ENCODE data around the gene GFOD1.
"Not testable (repeated sequence)": the region's sequence is repeated elsewhere in the genome, so short reads cannot be mapped to it uniquely, and the experiment has no call there.

GFOD1 gene

DNA sequence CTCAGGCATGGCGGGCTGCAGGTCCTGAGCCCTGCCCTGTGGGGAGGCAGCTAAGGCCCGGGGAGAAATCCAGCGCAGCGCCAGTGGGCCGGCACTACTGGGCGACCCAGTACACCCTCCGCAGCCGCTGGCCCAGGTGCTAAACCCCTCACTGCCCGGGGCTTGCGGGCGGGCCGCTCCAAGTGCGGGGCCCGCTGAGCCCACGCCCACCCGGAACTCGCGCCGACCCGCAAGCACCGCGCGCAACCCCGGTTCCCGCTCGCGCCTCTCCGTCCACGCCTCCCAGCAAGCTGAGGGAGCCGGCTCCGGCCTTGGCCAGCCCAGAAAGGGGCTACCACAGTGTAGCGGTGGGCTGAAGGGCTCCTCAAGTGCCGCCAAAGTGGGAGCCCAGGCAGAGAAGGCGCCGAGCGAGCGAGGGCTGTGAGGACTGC, 23.8 kb upstream of the GFOD1 start:
- not testable (repeated sequence) for DNase-seq

DNA sequence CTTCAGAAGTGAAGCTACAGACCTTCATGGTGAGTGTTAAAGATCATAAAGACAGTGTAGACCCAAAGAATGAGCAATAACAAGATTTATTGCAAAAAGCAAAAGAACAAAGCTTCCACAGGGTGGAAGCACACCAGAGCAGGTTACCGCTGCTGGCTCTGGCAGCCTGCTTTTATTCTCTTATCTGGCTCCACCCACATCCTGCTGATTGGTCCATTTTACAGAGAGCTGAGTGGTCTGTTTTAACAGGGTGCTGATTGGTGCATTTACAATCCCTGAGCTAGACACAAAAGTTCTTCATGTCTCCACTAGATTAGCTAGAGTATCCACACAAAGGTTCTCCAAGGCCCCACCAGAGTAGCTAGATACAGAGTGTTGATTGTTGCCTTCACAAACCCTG, 23.0 kb upstream of the GFOD1 start:
- DNase-seq = not testable (repeated sequence)

DNA sequence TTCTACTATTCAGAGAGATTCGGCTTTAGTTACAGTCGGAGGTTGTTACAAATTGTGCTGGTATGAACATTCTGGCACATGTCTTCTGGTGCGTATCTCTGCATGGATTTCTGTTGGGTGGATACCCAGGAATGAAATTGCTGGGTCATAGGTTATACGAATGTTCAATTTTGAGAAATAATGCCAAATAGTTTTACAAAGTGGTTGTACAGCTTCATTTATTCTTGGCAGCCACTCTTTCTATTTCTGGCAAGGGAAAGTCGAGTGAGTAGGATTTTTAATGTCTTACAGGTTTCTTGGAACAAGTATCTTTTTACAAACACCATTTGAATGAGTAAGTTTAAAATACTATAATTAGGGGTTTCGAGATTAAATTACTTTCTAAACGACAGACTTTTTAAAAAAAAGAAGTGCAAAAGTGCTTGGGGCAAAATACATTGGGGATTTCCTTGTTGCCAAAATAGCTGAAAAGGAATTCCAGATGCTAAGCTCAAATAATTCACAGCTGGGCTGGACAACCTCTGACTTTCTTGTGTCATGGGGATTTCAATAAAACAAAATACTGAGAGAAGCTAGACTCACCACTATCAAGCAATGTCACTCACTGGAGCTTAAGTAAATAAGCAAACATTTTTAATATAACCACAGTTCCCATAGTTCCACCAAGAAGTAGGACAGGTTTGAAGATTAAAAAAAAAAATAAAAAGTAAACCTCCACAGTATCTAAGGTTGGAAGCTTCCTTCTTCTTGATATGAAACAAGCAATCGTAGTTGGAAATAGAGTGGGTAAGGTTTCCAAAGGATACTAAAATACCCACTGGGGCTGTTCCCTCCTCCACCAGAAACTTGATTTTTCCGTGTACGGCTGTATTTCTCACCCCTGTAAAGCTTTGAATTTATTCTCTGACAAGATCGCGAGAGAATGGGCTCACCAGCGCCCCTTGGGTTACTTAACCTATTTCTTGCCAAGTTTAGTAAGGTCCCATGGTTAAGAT, 21.6 kb upstream of the GFOD1 start:
- no peak for DNase-seq

DNA sequence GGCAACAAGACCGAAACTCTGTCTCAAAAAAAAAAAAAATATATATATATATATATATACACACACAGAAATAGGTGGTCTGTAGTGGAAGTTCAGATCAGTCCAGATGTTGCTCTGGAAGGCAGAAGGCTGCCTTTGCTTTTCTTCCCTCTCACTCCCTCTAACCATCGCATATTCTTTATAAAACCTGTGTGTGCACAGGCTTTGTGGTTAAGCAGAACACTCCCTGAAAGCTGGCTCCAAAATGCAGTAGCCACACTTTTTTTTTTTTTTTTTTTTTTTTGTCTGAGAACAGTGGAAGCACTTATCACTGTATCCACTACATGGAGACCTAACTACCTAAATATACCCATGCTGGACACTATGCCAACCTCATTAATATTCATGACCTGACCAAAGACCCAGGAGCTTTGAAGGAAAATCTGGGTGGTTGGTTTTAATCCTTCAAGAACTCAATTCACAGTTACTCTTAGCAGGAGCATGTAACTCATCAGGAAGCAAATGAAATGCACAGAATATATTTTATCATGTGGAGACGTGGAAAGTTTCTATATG, 20.0 kb upstream of the GFOD1 start:
- no peak for DNase-seq

DNA sequence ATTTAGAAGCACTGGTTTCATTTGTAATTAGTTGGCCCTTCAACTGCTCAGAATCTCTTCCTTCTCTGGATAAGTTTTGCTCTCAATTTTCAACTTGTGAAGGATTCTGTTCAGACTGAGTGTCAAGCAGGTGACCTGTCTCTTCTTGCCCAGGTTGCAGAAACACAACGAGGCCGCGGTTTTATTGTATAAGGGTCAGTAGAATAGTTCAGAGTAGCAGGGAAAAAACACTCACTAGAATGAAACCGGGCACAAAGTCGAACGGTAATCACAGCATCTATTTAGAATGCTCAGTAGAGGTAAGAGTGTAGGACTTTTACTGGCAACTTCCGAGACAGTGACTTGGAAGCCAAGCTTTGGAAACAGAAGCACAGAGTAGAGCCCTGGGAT, 17.9 kb upstream of the GFOD1 start:
- no peak for DNase-seq

DNA sequence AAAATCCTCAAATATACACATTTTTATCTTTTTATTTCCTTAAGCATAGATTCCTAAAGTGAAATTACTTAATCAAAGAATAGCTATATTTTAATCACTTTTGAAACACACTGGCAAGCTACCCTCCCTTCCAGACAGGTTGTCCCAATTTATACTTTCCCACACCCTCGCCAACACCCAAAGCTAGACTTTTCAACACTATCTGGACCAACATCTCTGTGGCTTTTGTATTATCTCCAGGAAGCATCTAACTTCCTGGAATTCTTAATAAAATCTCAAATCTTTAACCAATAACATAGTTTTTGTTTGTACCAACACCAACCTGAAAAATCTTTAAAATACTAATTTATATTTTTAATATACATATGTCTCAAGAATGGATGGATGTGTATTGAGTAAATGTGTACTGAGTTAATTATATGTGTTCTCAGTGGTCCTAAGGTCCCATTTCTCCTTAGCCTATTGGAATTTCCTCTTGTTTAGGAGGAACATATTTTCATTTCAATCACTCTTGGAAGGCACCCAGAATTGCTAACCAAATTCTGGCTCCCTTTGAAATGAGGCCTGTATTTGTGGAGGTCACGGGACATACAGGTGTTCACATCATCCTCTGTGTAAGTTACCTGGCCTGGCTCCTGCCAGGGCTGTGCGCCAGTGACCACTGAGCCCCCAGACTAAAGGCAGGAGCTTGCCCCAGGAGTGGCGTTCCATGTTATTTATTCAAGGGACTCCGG, 17.4 kb upstream of the GFOD1 start:
- DNase-seq = no peak

DNA sequence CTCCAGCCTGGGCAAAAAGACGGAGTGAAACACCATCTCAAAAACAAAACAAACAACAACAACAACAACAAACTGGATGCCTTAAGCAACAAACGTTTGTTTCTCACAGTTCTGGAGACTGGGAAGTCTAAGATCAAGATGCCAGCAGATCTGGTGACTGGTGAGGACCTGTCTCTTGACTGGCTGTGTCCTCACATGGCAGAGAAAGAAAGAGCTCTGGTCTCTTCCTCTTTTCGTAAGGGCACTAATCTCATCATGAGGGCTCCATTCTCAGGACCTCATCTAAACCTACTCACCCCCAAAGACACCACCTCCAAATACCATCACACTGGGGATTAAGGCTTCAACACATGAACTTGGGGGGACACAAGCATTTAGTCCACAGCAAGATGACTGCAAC, 13.5 kb upstream of the GFOD1 start:
- DNase-seq = no peak

DNA sequence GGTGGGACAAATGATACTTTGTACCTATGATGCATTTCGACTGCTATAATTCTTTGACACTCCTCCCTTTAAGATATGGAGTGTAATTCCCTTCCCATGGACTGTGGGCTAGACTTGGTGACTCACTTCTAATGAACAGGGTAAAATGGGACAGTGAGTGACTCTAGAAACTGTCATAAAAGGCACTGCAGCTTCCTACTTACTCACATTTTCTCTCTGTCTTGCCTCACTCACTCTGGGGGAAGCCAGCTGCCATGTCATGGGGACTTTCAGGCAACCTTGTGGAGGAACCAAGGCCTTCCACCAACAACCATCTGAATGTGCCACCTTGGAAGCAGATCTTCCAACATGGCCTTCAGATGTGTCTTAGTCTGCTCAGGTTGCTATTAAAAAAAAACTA, 12.9 kb upstream of the GFOD1 start:
- no peak for DNase-seq

DNA sequence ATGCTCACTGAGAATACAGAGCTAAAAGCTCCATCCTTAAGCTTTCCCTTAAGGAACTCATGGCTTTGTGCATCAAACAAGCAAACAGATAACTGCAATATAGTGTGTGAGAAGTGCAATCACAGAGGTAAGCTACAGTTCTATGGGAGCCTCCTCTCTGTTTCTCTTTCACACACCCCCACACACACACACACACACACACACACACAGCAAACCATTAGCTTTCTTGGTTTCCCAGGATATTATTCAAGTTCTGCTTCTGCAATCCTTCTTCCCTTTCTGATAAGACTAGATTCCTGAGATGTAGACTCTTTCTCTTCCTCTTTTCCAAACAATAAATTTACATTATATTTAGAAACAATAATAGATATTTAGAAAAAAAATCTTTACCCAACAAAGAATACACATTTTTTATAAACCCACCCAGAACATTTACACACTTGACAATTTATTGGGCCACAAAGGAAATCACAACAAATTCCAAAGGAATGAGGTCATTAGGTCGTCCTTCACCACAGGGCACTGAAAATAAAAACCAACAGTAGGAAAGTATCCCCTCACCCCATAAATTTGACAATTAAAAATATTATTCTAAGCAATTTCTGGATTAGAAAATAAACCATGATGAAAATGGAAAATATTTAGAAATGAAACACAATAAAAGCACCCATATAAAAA, 9.3 kb upstream of the GFOD1 start:
- no peak for DNase-seq

DNA sequence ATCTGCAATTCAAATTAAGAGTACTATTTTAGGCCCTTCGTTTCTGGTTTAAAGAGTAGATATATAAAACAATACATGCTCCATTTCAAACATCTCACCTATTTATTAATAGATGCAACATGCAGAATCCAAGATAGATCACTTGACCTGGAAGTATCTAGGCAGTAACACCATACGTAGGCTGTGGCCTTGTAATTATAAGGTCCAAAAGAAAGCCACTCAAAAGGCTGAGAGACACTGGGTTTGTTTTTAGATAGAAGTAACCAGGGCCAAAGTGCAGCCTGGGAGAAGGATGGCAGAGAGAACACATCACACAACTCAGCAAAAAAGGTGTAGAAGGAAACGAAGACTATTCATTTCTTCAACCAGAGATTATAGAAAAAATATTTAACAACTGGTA, 8.4 kb upstream of the GFOD1 start:
- DNase-seq = no peak

DNA sequence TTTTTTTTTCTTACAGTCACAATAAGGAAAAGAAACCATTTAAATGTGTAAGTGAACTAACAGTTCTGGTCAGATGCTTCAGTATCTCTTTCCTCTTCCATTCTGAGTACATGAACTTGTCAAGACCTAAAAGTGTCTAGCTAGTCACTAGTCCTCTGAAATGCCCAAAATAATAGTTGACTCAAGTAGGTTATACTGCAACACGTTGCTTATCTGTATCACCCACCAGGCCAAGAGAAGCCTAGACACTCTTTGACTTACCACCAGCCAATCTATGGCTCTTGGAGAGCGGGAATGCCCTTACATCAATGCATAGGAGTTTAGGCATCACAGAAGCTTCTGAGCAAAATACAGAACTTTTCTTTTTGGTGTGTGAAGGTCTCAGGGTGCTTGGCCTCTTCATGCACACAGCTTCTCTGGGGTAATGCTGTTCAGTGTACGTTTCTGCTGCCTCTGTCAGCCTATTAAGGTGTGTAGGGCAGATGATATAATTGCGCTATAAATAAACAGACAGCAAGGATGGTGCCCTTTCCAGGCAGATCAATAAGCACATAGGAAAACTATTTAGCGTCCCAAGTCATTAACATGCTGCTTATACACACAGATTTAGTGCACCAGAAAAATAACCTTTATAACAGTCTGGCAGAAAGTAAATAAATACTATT, 7.8 kb upstream of the GFOD1 start:
- DNase-seq = no peak

DNA sequence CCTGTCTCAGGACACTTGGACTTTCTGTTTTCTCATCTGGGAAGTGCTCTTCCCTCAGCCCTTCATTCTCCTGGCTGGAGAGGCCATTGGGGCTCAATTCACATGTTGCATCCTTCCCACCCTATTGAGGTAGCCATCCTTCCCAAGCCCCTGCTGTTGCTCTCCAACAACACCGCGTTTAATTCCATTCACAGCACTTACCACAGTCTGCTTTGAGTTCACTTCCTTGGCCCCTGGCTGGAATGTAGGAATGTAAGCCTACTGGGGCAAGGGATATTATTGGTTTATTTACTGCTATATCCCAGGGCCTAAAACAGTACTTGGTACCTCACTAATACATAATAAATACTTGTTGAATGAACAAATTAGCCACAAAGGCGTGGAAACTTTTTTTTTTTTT, 6.7 kb upstream of the GFOD1 start:
- DNase-seq = no peak

DNA sequence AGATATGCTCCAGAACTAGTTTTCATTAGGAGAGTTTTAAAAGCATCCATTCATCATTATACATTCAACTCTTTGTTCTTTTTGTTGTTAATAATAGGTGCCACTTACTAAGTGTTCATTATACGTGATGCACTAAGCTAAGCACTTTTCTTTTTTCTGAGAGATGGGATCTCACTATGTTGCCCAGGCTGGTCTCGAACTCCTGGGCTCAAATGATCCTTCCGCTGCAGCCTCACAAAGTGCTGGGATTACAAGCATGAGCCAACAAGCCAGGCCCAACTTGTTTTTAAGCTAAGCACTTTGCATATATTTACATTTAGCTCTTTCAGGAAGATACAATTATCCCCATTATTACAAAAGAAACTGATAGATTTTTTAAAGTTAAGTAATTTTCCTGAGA, 5.7 kb upstream of the GFOD1 start:
- DNase-seq = no peak

DNA sequence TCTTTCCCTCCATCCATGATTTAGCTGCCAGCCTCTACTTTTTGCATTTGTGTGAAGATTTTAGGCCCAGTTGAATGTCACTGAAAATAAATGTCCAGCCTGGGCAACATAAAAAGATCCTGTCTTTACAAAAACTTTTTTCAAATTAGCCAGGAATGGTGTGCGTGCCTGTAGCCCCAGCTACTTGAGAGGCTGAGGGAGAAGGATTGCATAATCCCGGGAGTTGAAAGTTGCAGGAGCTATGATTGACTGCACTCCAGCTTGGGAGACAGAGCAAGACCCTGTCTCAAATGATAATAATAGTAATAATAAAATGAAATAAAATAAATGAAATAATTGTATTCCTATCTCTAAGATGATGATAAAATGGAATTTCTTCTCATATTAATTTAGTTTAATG, 5.0 kb upstream of the GFOD1 start:
- DNase-seq = no peak

DNA sequence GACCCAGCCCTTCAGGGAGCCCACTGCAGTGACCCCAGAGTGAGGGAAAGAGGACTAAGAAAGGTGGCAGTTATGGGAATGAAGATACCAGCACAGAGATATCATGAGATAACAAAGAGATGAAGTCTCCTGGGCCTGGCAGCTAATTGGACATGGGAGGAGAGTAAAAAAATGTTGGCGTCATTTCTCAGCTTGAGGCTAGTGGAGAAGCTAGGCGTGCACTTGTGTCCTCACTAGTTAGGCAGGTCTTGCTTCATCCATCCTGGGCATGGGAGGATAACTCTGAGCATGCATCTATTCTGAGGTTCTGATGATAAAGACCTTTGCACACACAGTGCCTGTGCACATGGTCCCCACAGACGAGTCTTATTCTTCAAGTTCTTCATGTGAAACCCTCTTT, 4.1 kb upstream of the GFOD1 start:
- DNase-seq = no peak

DNA sequence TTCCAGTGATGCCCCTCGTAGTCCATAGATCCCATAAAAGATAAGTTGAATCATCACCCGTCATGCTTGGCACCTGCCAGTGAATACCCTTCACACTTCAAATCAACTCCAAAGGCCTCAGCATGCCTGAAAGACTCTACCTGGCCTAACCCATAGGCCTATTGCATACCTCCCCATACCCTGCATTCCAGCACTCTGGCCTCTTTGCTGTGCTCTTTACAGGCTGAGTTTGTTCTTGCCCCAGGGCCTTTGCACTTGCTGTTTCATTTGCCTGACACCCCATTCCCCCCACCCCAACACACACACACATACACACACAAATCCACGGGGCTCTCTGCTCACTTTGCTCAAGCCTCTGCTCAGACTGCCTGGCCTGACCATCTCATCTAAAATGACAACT, 3.0 kb upstream of the GFOD1 start:
- DNase-seq = no peak

DNA sequence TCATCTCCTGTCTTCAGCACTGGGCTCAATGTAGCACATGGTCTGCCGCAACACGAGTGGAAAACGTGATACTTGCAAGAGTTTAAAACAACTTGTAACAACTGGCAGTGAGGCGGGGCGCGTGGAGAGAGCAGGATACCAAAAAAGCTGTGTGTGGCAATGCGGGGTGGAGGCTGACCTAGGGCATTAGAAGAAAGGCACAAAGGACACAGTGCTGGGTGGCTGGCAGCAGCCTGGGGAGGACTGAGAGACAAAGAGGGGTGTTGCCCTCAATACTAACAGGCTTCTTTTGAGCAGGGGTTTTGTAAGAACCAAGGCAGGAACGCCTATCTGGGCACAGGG, 1.5 kb upstream of the GFOD1 start:
- DNase-seq = no peak

DNA sequence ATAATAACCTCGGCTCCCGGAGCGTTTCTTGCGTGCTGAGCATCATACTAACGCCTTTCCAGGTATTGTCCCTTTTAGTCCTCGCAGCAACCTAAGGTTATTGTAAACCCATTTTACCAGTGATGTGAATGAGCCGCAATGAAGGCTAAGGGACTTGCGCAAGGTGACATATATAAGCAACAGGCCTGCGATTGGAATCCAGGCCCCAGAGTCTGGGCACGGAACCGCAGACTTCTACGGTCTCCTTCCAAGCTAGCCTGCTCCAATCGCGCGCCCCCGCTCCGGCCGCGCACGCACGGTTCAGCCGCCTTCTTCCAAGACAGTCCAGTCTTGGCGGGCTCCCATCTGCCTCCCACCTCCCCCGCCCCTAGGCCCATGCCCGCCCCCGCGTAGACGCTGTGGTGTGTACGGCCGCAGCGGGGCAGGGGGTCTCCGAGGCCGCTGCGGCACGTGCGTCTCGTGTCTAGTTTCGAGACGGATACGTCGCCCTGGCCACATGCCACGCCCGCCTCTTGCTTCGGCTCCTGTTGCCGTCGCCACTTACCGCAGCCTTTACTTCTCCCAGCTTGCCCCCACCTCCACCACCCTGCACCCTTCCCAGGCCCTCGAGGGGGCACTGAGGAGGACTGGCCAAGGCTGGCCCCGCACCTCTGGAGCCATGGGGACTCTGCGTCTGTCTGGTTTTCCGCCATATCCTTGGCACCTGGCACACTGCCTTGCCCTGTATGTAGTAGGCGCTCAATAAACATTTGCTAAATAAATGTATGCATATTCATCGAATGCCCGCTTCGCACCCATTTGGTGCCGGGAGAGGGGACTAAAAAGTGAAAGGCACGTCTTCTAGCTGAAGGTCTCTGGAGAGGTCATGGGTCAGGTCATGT, 855 bp upstream of the GFOD1 start:
- DNase-seq = no peak

DNA sequence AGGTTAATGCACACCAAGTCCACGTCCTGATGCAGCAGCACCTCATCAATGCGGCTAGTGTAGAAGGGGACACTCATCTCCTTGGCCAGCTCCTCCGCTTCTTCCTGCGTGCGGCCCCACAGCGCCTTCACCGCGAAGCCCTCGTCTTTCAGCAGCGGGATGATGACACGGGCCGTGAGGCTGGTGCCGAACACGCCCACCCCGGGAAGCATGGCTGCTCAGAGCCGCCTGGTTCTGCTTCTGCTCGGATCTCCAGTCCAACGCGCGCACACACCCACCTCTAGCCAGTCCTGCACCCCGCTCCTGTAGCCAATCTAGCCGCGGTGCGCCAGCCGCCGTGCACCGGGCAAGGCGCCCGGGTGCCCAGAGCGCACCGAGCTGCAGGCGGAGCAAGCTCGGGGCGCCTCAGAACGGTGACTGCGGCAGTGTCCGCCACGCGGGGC, 700 bp downstream of the GFOD1 start:
- DNase-seq = peak; percentile 32

DNA sequence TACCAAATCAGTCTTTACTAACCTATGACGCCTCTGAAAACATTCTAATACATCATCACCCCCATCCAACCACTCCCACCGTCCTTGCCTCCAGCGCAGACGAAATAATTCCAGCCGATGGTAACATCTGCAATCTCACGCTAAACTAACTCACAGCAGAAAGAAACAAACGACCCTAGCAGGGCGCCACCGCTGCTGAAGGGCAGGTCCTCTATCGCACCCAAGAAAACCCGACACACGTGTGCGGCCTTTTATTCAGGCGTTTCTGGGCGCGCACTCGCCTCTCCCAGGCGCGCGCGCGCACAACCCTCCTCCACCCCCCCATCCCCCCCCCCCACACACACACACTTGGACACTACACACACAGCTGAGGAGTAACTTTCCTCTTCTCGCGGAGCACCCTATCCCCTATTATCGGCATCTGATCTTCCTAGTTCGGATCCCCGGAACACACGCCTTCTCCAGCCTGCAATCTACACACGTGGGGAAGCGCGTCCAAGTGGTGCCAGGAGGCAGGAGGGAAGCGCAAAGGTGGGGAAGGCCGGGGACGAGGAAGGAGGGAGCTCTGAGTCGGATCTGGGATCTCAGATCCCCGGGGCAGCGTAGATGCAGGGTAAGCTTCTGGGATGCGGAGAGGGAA, 1.4 kb downstream of the GFOD1 start:
- peak; percentile 71 for DNase-seq

DNA sequence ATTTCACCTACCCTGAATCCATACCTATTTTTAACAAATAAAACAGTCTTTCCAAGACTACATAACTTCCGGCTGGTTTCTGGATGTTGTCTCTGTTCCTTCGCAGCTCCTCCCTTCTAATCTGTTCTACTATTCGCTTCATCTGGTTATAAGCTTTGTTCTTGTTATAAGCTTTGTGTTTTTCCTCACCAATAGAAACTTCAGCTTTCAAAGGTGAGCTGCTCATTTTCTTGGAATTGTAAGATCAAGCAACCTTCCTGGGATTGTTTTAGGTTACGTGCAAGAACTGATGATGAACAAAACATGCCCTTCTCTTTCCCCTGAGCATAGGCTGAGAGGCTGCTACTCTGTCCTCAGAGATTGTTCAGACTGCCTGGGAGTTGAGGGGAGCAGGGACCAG, 2.1 kb downstream of the GFOD1 start:
- DNase-seq = no peak

All from NCI-H1105 treated with DMSO at 0.1 percent for 48 hours (cell line).